VCaP (cell line): ENCODE measurements around the gene ASPN.

Source experiments
- H3K27ac ChIP-seq: fragments of 450-650 bp; 2 replicates; pipeline ENCODE4 v1.5.1; 2017
- TF ChIP-seq, protein P1 (sequence below): fragments of 450-650 bp; conservative IDR thresholded peaks from 2 replicates; pipeline ENCODE4 v1.5.1; 2017; ENCODE audit warnings: mild to moderate bottlenecking, moderate library complexity

Gene ASPN

DNA sequence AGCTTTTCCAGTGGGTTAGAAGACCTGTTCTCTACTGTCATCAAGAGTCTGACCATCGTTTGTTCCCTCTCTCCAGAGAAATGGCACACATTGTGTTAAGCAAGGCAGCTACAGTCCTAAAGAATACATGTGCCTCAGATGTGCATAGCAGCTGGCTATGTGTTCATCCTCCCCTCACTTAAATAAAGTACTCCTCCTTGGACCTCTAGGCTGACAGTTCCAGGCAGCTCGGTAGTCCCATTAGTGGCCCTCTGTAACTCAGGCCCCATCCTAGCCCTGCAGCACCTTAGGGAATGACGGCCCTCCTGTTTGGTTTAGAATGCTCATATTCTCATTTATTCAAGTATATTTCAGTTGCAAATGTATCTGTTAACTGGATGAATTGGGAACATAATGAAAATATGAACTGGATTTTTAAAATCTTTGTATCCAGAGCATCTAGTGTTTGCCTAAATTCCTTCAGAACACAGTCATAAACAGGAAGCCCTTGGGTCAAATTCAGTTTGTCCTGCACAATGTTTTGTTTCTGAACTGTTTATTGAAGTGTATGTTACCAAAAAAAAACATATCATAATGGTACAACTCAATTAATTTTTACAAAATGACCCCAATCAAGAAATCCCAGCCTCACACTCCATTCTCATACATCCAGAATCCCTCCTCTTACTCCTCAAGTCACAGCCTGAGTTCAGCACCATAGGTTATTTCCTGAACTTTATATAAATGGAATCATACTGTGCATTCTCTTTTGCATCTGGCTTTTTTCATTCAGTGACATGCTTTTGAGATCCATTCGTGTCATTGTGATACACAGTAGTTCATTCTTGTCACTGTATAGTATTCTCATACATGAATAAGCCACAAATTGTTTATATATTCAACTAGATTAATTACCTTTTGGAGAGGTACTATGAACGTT lies 1.6 kb upstream of the ASPN start:
- H3K27ac ChIP-seq = no peak overlapping the region
- TF ChIP-seq, protein P1, sequence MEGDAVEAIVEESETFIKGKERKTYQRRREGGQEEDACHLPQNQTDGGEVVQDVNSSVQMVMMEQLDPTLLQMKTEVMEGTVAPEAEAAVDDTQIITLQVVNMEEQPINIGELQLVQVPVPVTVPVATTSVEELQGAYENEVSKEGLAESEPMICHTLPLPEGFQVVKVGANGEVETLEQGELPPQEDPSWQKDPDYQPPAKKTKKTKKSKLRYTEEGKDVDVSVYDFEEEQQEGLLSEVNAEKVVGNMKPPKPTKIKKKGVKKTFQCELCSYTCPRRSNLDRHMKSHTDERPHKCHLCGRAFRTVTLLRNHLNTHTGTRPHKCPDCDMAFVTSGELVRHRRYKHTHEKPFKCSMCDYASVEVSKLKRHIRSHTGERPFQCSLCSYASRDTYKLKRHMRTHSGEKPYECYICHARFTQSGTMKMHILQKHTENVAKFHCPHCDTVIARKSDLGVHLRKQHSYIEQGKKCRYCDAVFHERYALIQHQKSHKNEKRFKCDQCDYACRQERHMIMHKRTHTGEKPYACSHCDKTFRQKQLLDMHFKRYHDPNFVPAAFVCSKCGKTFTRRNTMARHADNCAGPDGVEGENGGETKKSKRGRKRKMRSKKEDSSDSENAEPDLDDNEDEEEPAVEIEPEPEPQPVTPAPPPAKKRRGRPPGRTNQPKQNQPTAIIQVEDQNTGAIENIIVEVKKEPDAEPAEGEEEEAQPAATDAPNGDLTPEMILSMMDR = no peak

DNA sequence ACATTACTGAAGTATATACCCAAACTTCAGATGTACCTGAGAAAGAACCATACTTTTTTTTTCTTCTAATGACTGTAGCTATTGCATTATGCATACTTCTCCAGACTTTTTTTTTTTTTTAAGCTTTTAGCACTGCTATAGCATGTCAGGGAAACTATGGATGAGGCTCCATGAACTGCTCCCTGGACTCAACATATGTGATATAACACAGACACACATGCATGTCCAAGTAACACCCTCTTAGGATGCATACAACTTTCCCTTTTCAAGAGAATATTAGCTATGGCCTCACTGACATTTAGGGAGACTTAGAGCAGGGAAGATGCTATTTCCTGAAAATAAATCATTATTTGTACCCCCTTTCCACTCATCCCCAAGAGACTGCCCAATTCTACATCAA lies 499 bp upstream of the ASPN start:
- no peak overlapping the region for H3K27ac ChIP-seq
- TF ChIP-seq, protein P1 = no peak

DNA sequence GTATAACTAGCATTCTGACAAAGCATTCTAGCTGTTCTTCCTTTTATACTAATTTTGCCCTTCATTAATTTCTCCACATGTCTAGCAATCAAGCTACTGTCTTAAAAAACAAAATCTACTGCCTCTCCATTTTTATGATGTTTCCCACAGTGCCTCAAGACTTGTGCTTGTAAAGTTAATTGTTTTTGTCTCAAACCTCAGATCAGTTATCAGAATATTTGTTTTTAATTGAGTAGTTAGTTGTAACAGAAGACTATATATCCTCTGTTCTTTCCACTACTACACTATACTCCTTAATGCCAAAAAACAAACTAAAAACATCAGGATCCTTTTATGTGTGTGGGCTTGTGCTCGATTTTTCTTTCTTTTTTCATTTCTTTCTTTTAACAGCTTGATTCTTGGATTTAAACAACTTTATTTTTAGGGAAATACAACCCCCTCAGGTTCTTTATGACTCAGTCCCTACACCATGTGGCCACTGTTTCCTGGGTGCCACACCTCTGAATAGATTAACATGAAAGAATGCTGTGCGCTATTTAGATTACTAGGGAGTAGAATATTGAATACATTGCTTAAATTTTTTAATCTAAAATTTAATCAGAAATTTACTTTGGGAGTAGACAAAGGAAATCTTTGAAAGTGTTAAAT lies 1.2 kb downstream of the ASPN start:
- H3K27ac ChIP-seq = peak overlapping the region; percentile 58
- TF ChIP-seq, protein P1 = no peak

DNA sequence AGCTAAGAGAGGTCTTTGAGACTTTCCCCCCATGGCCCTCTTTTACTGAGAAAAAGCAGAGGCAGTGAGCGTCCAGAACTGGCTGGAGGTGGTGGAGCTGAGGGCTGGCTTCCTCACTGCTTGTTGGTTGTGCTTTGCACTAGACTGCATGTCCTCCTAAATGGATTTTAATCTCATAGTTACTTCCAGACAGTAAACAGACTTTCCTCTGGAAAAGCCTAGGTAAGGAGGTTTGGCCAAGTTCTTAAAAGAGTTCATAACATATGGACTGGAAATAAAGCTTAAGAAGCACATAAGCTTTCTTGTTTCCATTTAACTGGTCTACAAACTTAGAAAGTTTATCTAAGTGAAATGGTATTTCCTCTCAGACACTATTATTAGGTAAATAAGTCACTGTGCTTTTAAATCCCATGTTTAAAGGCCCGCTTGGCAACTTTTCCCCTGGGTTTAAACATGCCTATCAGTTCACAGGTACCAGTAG lies 2.0 kb downstream of the ASPN start:
- peak overlapping the region; percentile 58 for H3K27ac ChIP-seq
- TF ChIP-seq, protein P1 = no peak

DNA sequence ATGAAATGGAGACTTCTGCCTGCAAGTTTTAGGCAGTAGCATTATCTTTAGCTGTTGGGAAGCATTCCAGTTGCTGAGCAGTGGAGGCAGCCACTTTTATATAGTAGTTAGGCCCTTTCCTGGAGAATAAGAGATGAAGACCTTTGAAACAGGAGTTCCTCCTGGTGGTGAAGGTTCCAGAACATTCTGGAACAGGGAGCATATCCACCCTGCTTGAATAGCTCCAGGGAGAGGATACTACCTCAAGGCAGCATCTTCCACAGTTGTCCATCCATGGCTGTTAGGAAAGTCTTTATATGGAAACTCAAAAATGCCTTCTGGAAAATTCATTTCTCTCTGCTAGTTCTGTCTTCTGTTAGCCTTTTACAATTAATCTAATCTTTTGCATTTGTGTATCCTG lies 3.0 kb downstream of the ASPN start:
- H3K27ac ChIP-seq = peak overlapping the region; percentile 58
- TF ChIP-seq, protein P1 = no peak

DNA sequence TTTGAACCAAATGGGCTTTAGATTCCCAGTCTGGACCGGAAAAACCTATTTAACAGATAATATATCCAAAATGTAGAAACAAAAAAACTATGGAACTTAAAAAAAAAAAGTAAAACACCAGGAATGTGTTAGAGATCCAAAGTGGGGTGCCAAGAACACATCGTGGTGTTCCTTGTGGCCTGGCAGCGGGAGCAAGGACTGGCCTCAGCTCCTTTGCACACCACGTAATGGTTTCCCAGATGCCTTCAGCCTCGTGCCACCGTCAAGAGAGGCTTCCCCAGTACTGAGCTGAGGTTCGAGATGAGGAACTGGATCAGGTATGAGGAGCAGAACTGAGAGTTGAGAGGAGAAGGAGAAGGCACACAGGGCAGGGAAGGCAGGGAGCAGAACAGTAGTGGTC lies 3.5 kb downstream of the ASPN start:
- peak overlapping the region; percentile 58 for H3K27ac ChIP-seq
- TF ChIP-seq, protein P1 = no peak

DNA sequence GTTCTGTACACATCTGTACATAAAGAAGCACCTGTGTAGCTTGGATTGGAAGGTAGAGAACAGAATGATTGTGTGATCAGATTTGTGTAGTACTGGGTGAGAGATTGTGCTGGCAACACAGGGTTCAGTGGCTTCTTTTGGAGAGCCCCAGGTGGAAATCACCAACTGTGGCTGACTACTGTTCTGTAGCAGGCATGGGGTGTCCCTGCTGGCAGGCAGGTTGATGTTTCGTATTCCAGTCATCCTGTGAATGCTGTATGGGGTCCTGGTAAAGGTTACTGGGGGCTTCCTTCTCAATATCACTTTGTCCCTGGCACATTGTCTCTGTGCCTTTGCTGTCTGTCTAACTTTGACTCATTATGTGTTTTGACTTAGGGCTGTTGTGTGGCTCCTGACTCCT lies 5.3 kb downstream of the ASPN start:
- TF ChIP-seq, protein P1 = no peak
- no peak overlapping the region for H3K27ac ChIP-seq
